Kidney (tissue), 14 donors: ENCODE measurements around the gene CFL2. TPM values are rescaled to one million over a fixed set of nuclear protein-coding genes. Genes with fewer than 3 reads are reported as not detected.

Experiments used
- DNase-seq, 5 donors: peaks; one replicate each; pipeline ENCODE4 v3.0.0-alpha.2; 2013 to 2020
- FAIRE-seq: peaks from 2 replicates; lab custom pipeline; 2012; peaks lifted over from hg19 to GRCh38; lab: Jason Lieb, UNC
- H3K27ac ChIP-seq, 2 donors: one replicate each; pipeline ENCODE4 v1.7.0; 2013; ENCODE audit warnings: low read depth in 2 of 2, low read length in 2 of 2, inconsistent platforms in 1 of 2
- H3K27me3 ChIP-seq: one replicate; pipeline ENCODE4 v1.7.1; 2013; ENCODE audit warnings: low read length, inconsistent platforms; ENCODE audit not compliant: control insufficient read depth, insufficient read depth
- H3K36me3 ChIP-seq, 3 donors: one replicate each; pipeline versions ENCODE4 v1.7.0 to v1.7.1; 2013; ENCODE audit warnings: low read length in 3 of 3, control low read depth in 1 of 3, inconsistent platforms in 1 of 3; ENCODE audit not compliant: insufficient read depth in 3 of 3, control insufficient read depth in 2 of 3
- H3K4me1 ChIP-seq, 3 donors: one replicate each; pipeline versions ENCODE4 v1.7.0 to v1.7.1; 2013; ENCODE audit warnings: low read length in 3 of 3, inconsistent platforms in 1 of 3, low read depth in 1 of 3; ENCODE audit not compliant: control insufficient read depth in 2 of 3, insufficient read depth in 2 of 3
- H3K4me3 ChIP-seq, 3 donors: one replicate each; pipeline versions ENCODE4 v1.7.0 to v1.8.1; 2013; ENCODE audit warnings: low read length in 3 of 3, control low read depth in 1 of 3, inconsistent platforms in 1 of 3
- H3K9ac ChIP-seq, 3 donors: one replicate each; pipeline versions ENCODE4 v1.7.0 to v1.7.1; 2013; ENCODE audit warnings: low read length in 3 of 3, control low read depth in 1 of 3, inconsistent platforms in 1 of 3
- H3K9me3 ChIP-seq, 3 donors: one replicate each; pipeline versions ENCODE4 v1.7.0 to v1.7.1; 2013; ENCODE audit warnings: low read length in 3 of 3, control low read depth in 1 of 3, inconsistent platforms in 1 of 3; ENCODE audit not compliant: control insufficient read depth in 2 of 3, insufficient read depth in 1 of 3
- CTCF ChIP-seq: IDR thresholded peaks from 3 replicates; pipeline ENCODE4 v1.5.1; 2012; ENCODE audit warnings: mild to moderate bottlenecking, moderate library complexity, borderline replicate concordance; ENCODE audit not compliant: insufficient read depth; ENCODE audit errors: extremely low read depth
- intact Hi-C: fragments of 100-400 bp; cut with DNase I; formaldehyde crosslinking; loops from one replicate; pipeline ENCODE4 v1.11.1; 2022
- polyA plus RNA-seq: library from polyadenylated mRNA; stranded (reverse); fragments of 350-450 nt; fragmentation: Illumina TruSeq; extraction: RNeasy Lipid Tissue Mini Kit (QIAGEN cat#74804); gene quantifications from one replicate; pipeline ENCODE4 v1.2.3, GENCODE V29; 2014; ENCODE audit warnings: low read depth, low replicate concordance; ENCODE audit not compliant: insufficient read depth
- total RNA-seq: library from RNA; stranded (reverse); fragmentation: NEBNext Ultra II Directional; extraction: Animal tissue kit (Norgen Biotek cat#: 25700); gene quantifications from one replicate; pipeline ENCODE4 v1.2.1, GENCODE V29; 2021
- donor health status: control.
- donor health status: control.
- donor health status: control.
- donor health status: control.
- donor health status: control.
- donor health status: DM: yes; HTN: yes; CAD: no.
- donor health status: Normal renal cell carcinoma (clear cell type).

CFL2 gene
- total and polyA plus RNA-seq, 2 donors from 2014 or later, result 32.5 to 56.3 TPM

- Histone ChIP-seq H3K9me3 (peaks cover 0 to 2% (median 0%) of the 10 kb centered on the region in 3 donors), H3K9ac (no peak overlapping the region), H3K4me3 (no peak overlapping the region), H3K27me3 (no peaks in the 10 kb centered on the region), H3K27ac (no peak overlapping the region), H3K36me3 (no peaks in the 10 kb centered on the region), H3K4me1 (peaks cover 0 to under 1% (median 0%) of the 10 kb centered on the region in 3 donors)
- DNase-seq, result no peak
- no peak for FAIRE-seq
- intact Hi-C loops, result no loop called here
- TF ChIP-seq CTCF, result no peak
Observed at GRCh38 chr14:34660796-34661195, 53.6 kb downstream of the CFL2 start.

Other genes starting within 250 kb of the CFL2 start
- gene EAPP, start 174.9 kb downstream of the CFL2 start, total RNA-seq, result 43.3 TPM
- gene EAPP, start 174.9 kb downstream of the CFL2 start, polyA plus RNA-seq, result 46.0 TPM
- gene SNX6, start 84.4 kb downstream of the CFL2 start, total RNA-seq, result 83.2 TPM
- gene SNX6, start 84.4 kb downstream of the CFL2 start, polyA plus RNA-seq, result 46.1 TPM
- 20.8 TPM for gene BAZ1A, start 160.8 kb upstream of the CFL2 start, total RNA-seq
- gene BAZ1A, start 160.8 kb upstream of the CFL2 start, polyA plus RNA-seq, result 3.1 TPM